Psoas muscle (tissue), 8 donors: ENCODE data around the gene TMEM255A. TPM values are rescaled to one million over a fixed set of nuclear protein-coding genes. Genes with fewer than 3 reads are reported as not detected.

Experiments
- ATAC-seq, 4 donors: fragments of 200-7000 bp; cut with Tn5 transposase; one replicate each; pipeline ENCODE4 v1.9.1; 2020; ENCODE audit warnings: moderate library complexity in 3 of 4, mild to moderate bottlenecking in 2 of 4
- DNase-seq, 2 donors: peaks; one replicate each; pipeline ENCODE4 v3.0.0-alpha.2; 2020
- H3K27ac ChIP-seq: fragments of 200-600 bp; one replicate; pipeline ENCODE4 v1.8.0; 2022
- H3K27me3 ChIP-seq, 3 donors: fragments of 200-600 bp in 1 of 3; one replicate each; pipeline versions ENCODE4 v1.6.1 to v1.8.0; 2013 to 2022; ENCODE audit warnings: low read length in 2 of 3, mild to moderate bottlenecking in 2 of 3, moderate library complexity in 1 of 3; ENCODE audit not compliant: insufficient read depth in 3 of 3
- H3K36me3 ChIP-seq, 2 donors: fragments of 200-600 bp in 1 of 2; one replicate each; pipeline versions ENCODE4 v1.6.1 to v1.8.0; 2013 to 2022; ENCODE audit warnings: low read depth in 1 of 2, mild to moderate bottlenecking in 1 of 2, moderate library complexity in 1 of 2; ENCODE audit not compliant: insufficient read depth in 1 of 2
- H3K4me1 ChIP-seq: fragments of 200-600 bp; one replicate; pipeline ENCODE4 v1.8.0; 2022
- H3K4me3 ChIP-seq: fragments of 200-600 bp; one replicate; pipeline ENCODE4 v1.8.0; 2022; ENCODE audit warnings: mild to moderate bottlenecking
- H3K9me3 ChIP-seq: fragments of 200-600 bp; one replicate; pipeline ENCODE4 v1.8.0; 2022
- CTCF ChIP-seq: fragments of 200-600 bp; IDR thresholded peaks from one replicate; pipeline ENCODE4 v1.8.0; 2022; ENCODE audit warnings: antibody characterized with exemption
- WGBS, 3 donors: extraction: QIAGEN DNeasy Blood & Tissue Kit; methylation state at CpG; one replicate each; pipeline versions ENCODE4 v1.1.6 to v1.1.7; 2013; 5-methylcytosine and 5-hydroxymethylcytosine counted together
- intact Hi-C, 2 donors: fragments of 100-400 bp; cut with DNase I; formaldehyde crosslinking; loops; one replicate each; pipeline versions ENCODE4 v1.11.0 to v1.14.2; 2022
- polyA plus RNA-seq, 3 donors: library from polyadenylated mRNA; stranded (reverse); fragments of 200-250 nt; gene quantifications; one replicate each; pipeline ENCODE4 v1.2.3, GENCODE V29; 2013
- total RNA-seq, 4 donors: library from RNA; stranded (reverse); fragmentation: NEBNext Ultra II Directional in 2 of 4; extraction: Animal tissue kit (Norgen Biotek cat#: 25700) in 2 of 4; gene quantifications; one replicate each; pipeline versions ENCODE4 v1.2.1 to v1.2.4, GENCODE V29; 2021 to 2023
- donor health status: healthy with polysubstance abuse.
- donor health status: DM: no; HTN: no; CAD: no; lungs with moderate emphysema.
- donor health status: Bipolar disorder and iron deficiency.
- donor health status: healthy.
- donor health status: DM: yes; HTN: yes; CAD: no.
- donor health status: DM: no; HTN: no; CAD: no.
- donor health status: DM: no; HTN: no; CAD: no.
- donor health status: DM: yes; HTN: yes; CAD: no.

TMEM255A gene
- total and polyA plus RNA-seq, 7 donors, result 0.06 to 2.0 (median 0.27) TPM

DNA sequence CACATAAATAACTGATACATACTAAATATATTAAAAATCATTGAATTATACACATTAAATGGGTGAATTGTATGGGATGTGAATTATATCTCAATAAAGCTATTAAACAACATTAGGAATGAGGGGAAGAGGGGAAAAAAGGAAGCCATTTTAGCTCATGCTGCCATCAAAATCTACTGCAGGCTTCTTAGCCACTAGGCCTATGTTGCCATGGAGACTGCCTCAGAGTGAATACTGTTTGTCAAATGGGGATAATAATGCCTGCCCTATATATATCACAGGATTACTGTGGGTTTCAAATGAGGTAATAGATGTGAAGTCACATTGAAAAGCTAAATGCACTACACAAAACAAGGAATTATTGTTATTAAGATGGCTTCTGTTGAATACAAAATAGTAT, 21.2 kb downstream of the TMEM255A start:
- H3K27ac ChIP-seq, result no peak overlapping the region
- H3K27me3 ChIP-seq, result no peaks in the 10 kb centered on the region
- no peak for TF ChIP-seq CTCF
- DNase-seq (no peak), ATAC-seq (no peak)
- H3K4me3 ChIP-seq, result no peak overlapping the region
- intact Hi-C loops, result no loop called here
- no peaks in the 10 kb centered on the region for H3K9me3 ChIP-seq
- H3K4me1 ChIP-seq, result no peaks in the 10 kb centered on the region
- no peaks in the 10 kb centered on the region for H3K36me3 ChIP-seq

GRCh38 chrX:120287513-120288112, 23.6 kb downstream of the TMEM255A start:
- no peaks in the 10 kb centered on the region for H3K36me3 ChIP-seq
- H3K4me1 ChIP-seq, result no peaks in the 10 kb centered on the region
- no peak overlapping the region for H3K4me3 ChIP-seq
- ATAC-seq (no peak), DNase-seq (no peak)
- 44 to 67% (median 65%) methylated on average over 3 of the region's 3 CpGs for WGBS, 3 donors
- peaks cover 0 to 5% (median 0%) of the 10 kb centered on the region in 3 donors for H3K27me3 ChIP-seq
- intact Hi-C loops, result no loop called here
- H3K9me3 ChIP-seq, result no peaks in the 10 kb centered on the region
- no peak for TF ChIP-seq CTCF
- H3K27ac ChIP-seq, result no peak overlapping the region

DNA sequence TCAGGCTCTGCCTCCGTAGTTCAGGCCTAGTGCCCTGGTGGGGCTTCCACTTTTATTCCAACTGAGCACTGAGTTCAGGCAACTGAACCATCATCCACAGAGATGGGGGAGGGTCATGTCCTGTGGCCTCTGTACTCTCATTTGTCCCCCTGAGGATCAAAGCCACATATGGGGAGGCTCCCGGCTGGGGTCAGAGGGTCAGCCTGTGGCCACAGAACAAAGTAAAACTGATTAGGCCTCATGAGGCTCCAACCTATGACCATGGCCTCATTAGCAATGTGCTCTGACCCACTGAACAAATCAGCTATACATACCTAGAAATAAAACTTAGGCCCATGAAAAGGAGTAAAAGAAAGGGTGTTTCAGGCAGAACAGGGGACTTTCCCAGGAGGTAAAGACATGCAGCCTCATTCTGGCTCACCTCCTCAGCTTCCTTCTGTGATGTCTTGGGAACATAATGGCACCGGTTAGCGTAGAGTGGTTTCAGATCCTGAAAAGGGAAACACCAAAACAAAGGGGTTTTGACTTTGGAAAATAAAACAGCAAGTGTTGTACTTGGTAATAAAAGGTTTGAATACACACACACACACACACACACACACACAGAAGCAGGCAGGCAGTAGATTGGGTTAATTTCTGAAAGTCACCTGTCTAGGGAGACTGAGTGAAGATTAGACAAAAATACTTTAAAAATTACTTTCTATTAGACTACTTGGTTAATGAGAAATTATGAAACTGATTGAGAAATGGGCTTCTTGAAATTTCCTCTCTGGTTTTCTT, 24.3 kb downstream of the TMEM255A start:
- no peaks in the 10 kb centered on the region for H3K4me1 ChIP-seq
- H3K27ac ChIP-seq, result no peak overlapping the region
- 63 to 77% (median 73%) methylated on average over 4 of the region's 4 CpGs for WGBS, 3 donors
- TF ChIP-seq CTCF, result no peak
- ATAC-seq, result no peak
- no peak for DNase-seq
- intact Hi-C loops, result no loop called here
- no peak overlapping the region for H3K4me3 ChIP-seq
- no peaks in the 10 kb centered on the region for H3K9me3 ChIP-seq
- no peaks in the 10 kb centered on the region for H3K36me3 ChIP-seq
- peaks cover 0 to 5% (median 0%) of the 10 kb centered on the region in 3 donors for H3K27me3 ChIP-seq

GRCh38 chrX:120282697-120283096, 28.6 kb downstream of the TMEM255A start:
- intact Hi-C loops, result no loop called here
- no peak for TF ChIP-seq CTCF
- Histone ChIP-seq H3K27ac (no peak overlapping the region), H3K27me3 (peaks cover 0 to 5% (median 0%) of the 10 kb centered on the region in 3 donors), H3K9me3 (no peaks in the 10 kb centered on the region), H3K4me1 (no peaks in the 10 kb centered on the region), H3K4me3 (no peak overlapping the region), H3K36me3 (no peaks in the 10 kb centered on the region)
- no peak for ATAC-seq
- 64 to 86% (median 65%) methylated on average over 1 of the region's 1 CpG for WGBS, 3 donors
- DNase-seq, result no peak
